K562 (cell line): ENCODE measurements around the gene DOK4. TPM values are rescaled to one million over a fixed set of nuclear protein-coding genes. Genes with fewer than 3 reads are reported as not detected.

ENCODE experiments used
- C11orf30 ChIP-seq: fragments of 450-650 bp; IDR thresholded peaks from 2 replicates; pipeline ENCODE4 v1.6.1; 2016; ENCODE audit warnings: low read depth, mild to moderate bottlenecking
- ELF1 ChIP-seq: fragments of 200-800 bp; sonication (Bioruptor generic); IDR thresholded peaks from 2 replicates; pipeline ENCODE4 v1.6.1; 2016; ENCODE audit warnings: missing genetic modification characterization, missing compliant biosample characterization
- HCFC1 ChIP-seq: IDR thresholded peaks from 2 replicates; pipeline ENCODE4 v1.6.1; 2012; ENCODE audit warnings: low read depth, low read length, improper control_type of control experiment
- MYC ChIP-seq, 2 experiments: fragments of 250-450 bp in 1 of 2; sonication (Bioruptor Pico) in 1 of 2; IDR thresholded peaks; 2 replicates each; pipeline versions ENCODE4 v1.5.1 to v1.6.1; 2012 to 2021; ENCODE audit warnings: low read depth in 2 of 2, borderline replicate concordance in 1 of 2, improper control_type of control experiment in 1 of 2, low read length in 1 of 2, mild to moderate bottlenecking in 1 of 2, moderate library complexity in 1 of 2
- MYNN ChIP-seq, 2 experiments: sonication (generic); formaldehyde crosslinking in 1 of 2; IDR thresholded peaks; 2 replicates each; pipeline versions ENCODE4 v1.5.0 to v1.6.1; 2016 to 2020; ENCODE audit warnings: antibody characterized with exemption in 1 of 2, missing genetic modification reagents in 1 of 2
- NFATC3 ChIP-seq: fragments of 450-650 bp; IDR thresholded peaks from 2 replicates; pipeline ENCODE4 v1.6.1; 2017; ENCODE audit warnings: mild to moderate bottlenecking
- NR2C2 ChIP-seq, 2 experiments: fragments of 200-800 bp in 1 of 2; sonication (Bioruptor generic) in 1 of 2; sonication (generic) in 1 of 2; formaldehyde crosslinking in 1 of 2; IDR thresholded peaks; 2 replicates each; pipeline versions ENCODE4 v1.6.1 to v1.8.0; 2016 to 2022; ENCODE audit warnings: mild to moderate bottlenecking in 1 of 2, missing compliant biosample characterization in 1 of 2, missing genetic modification characterization in 1 of 2, missing genetic modification reagents in 1 of 2
- NR3C1 ChIP-seq: sonication (generic); formaldehyde crosslinking; IDR thresholded peaks from 2 replicates; pipeline ENCODE4 v1.8.1; 2022; ENCODE audit warnings: missing genetic modification reagents
- PHF8 ChIP-seq: fragments of 200-600 bp; sonication (generic); IDR thresholded peaks from 2 replicates; pipeline ENCODE4 v1.6.1; 2012; ENCODE audit warnings: mixed run types, mild to moderate bottlenecking, inconsistent platforms, low read length, moderate library complexity, borderline replicate concordance
- RB1 ChIP-seq: fragments of 450-650 bp; IDR thresholded peaks from 2 replicates; pipeline ENCODE4 v1.6.1; 2017; ENCODE audit warnings: low read depth, mild to moderate bottlenecking
- RBM15 ChIP-seq: fragments of 200-400 bp; formaldehyde crosslinking; IDR thresholded peaks from 2 replicates; pipeline ENCODE4 v1.6.1; 2018; ENCODE audit warnings: mild to moderate bottlenecking, low read length, moderate library complexity; ENCODE audit not compliant: insufficient read depth
- RBM22 ChIP-seq: fragments of 200-400 bp; formaldehyde crosslinking; IDR thresholded peaks from 2 replicates; pipeline ENCODE4 v1.6.1; 2018; ENCODE audit warnings: low read length, low read depth; ENCODE audit not compliant: poor library complexity, severe bottlenecking
- RCOR1 ChIP-seq, 2 experiments: IDR thresholded peaks; 2 replicates each; pipeline ENCODE4 v1.6.1; 2012; ENCODE audit warnings: low read depth in 2 of 2, low read length in 2 of 2, borderline replicate concordance in 1 of 2, improper control_type of control experiment in 1 of 2
- RHOXF2B ChIP-seq: fragments of 250-450 bp; sonication (Bioruptor Pico); conservative IDR thresholded peaks from 2 replicates; pipeline ENCODE4 v1.5.1; 2021
- ZBTB2 ChIP-seq: fragments of 450-650 bp; IDR thresholded peaks from 2 replicates; pipeline ENCODE4 v1.6.1; 2016; ENCODE audit warnings: antibody characterized with exemption
- ZBTB49 ChIP-seq: sonication (generic); formaldehyde crosslinking; IDR thresholded peaks from 2 replicates; pipeline ENCODE4 v1.8.0; 2022; ENCODE audit warnings: missing genetic modification reagents, mild to moderate bottlenecking, borderline replicate concordance
- ZC3H11A ChIP-seq: IDR thresholded peaks from 2 replicates; pipeline ENCODE4 v1.6.1; 2012; ENCODE audit warnings: low read depth, low read length, improper control_type of control experiment
- ZNF133 ChIP-seq: fragments of 250-450 bp; sonication (Bioruptor Pico); IDR thresholded peaks from 2 replicates; pipeline ENCODE4 v1.4.0; 2020; ENCODE audit warnings: mild to moderate bottlenecking
- ZNF197 ChIP-seq: fragments of 200-800 bp; sonication (Bioruptor generic); IDR thresholded peaks from 2 replicates; pipeline ENCODE4 v1.6.1; 2016; ENCODE audit warnings: low read depth, missing genetic modification characterization, missing compliant biosample characterization
- ZNF347 ChIP-seq: fragments of 450-650 bp; formaldehyde crosslinking; IDR thresholded peaks from 2 replicates; pipeline ENCODE4 v1.4.0; 2020; ENCODE audit warnings: low read depth, mild to moderate bottlenecking, moderate library complexity
- ZNF431 ChIP-seq: sonication (generic); formaldehyde crosslinking; IDR thresholded peaks from 2 replicates; pipeline ENCODE4 v1.8.0; 2022; ENCODE audit warnings: mild to moderate bottlenecking, missing genetic modification reagents
- ZNF586 ChIP-seq: fragments of 450-650 bp; formaldehyde crosslinking; conservative IDR thresholded peaks from 2 replicates; pipeline ENCODE4 v1.4.0; 2020; ENCODE audit warnings: mild to moderate bottlenecking, moderate library complexity
- ZNF699 ChIP-seq: fragments of 250-450 bp; sonication (Bioruptor Pico); IDR thresholded peaks from 2 replicates; pipeline ENCODE4 v1.8.0; 2021; ENCODE audit warnings: mild to moderate bottlenecking, moderate library complexity; ENCODE audit not compliant: insufficient replicate concordance
- ZNF766 ChIP-seq: fragments of 200-800 bp; sonication (Bioruptor generic); conservative IDR thresholded peaks from 2 replicates; pipeline ENCODE4 v1.6.1; 2016; ENCODE audit warnings: missing genetic modification characterization, missing compliant biosample characterization
- polyA plus RNA-seq, 8 experiments: library from polyadenylated mRNA; depleted of rRNA in 4 of 8; stranded (reverse) in 5 of 8; unstranded in 3 of 8; fragments of >200 nt; fragmentation: Nextera tagmentation in 2 of 8; fragmentation: Illumina TruSeq in 1 of 8; extraction: Ambion mirVana in 2 of 8; extraction: Trizol in 1 of 8; gene quantifications; 2 replicates each; pipeline versions ENCODE4 v1.2.1 to v1.2.3, GENCODE V29; 2011 to 2014; ENCODE audit warnings: inconsistent platforms in 1 of 8, missing spikeins in 1 of 8
- total RNA-seq, 7 experiments: library from RNA; depleted of rRNA in 6 of 7; stranded (reverse); fragments of >200 nt in 6 of 7; fragmentation: Illumina TruSeq in 2 of 7; extraction: Trizol in 2 of 7; gene quantifications; 2 replicates each; pipeline versions ENCODE4 v1.2.1 to v1.2.3, GENCODE V29; 2011 to 2021; ENCODE audit warnings: low replicate concordance in 1 of 7

Gene DOK4
- total and polyA plus RNA-seq, 9 of the 15 experiments (the other 6 are each of a cell fraction or from before 2014, with no cell fraction given), result 0.10 to 14.4 (median 8.3) TPM

- peak; percentile 72 for TF ChIP-seq RBM22
- TF ChIP-seq MYNN (IDR thresholded peaks at IDR 0.05), result no peak
- no peak for TF ChIP-seq MYNN (CRISPR knock-in tag; IDR thresholded peaks at IDR 0.05)
- TF ChIP-seq ZNF586 (CRISPR knock-in tag), result no peak
- no peak for TF ChIP-seq ZNF431 (CRISPR knock-in tag)
- TF ChIP-seq ZBTB2, result no peak
- TF ChIP-seq RCOR1 (IDR thresholded peaks at IDR 0.05; ENCODE audit: borderline replicate concordance in 1 of 2, low read depth in 2 of 2, low read length in 2 of 2), result peak in 1 of 2 experiments; percentile 68; a peak in 2 of 4 replicates
- peak; percentile 84 for TF ChIP-seq MYC (IDR thresholded peaks at IDR 0.05; ENCODE audit: low read depth, low read length)
- TF ChIP-seq MYC (CRISPR knock-in tag; IDR thresholded peaks at IDR 0.05; ENCODE audit: borderline replicate concordance, low read depth), result no peak
- TF ChIP-seq ZBTB49 (CRISPR knock-in tag), result no peak
- no peak for TF ChIP-seq NR3C1
- no peak for TF ChIP-seq ZNF347 (CRISPR knock-in tag)
- no peak for TF ChIP-seq ZC3H11A
- TF ChIP-seq NFATC3, result no peak
- 0 out of 2 replicates have a peak, but pooled peaks have one; percentile 60 for TF ChIP-seq ZNF197 (CRISPR knock-in tag)
- no peak for TF ChIP-seq RHOXF2B (CRISPR knock-in tag)
- peak; percentile 55; the same call in 1 of the 2 replicates for TF ChIP-seq ZNF766
- TF ChIP-seq ELF1 (tag), result peak; percentile 94
- TF ChIP-seq RBM15, result no peak
- TF ChIP-seq HCFC1, result peak; percentile 87
- peak; percentile 90 for TF ChIP-seq C11orf30
- peak; percentile 94 for TF ChIP-seq PHF8
- no peak for TF ChIP-seq ZNF699
- TF ChIP-seq NR2C2 (CRISPR knock-in tag; IDR thresholded peaks at IDR 0.05), result no peak
- TF ChIP-seq NR2C2 (tag; IDR thresholded peaks at IDR 0.05), result no peak
- peak; percentile 92 for TF ChIP-seq RB1
- no peak for TF ChIP-seq ZNF133
Observed at GRCh38 chr16:57462209-57462977, 23.9 kb downstream of the DOK4 start, which contains the start of gene POLR2C (continued).
